Urinary bladder (tissue), 4 donors: ENCODE data around the gene NKAIN2. TPM values are rescaled to one million over a fixed set of nuclear protein-coding genes. Genes with fewer than 3 reads are reported as not detected.
"Not testable (repeated sequence)": the region's sequence is repeated elsewhere in the genome, so short reads cannot be mapped to it uniquely, and the experiment has no call there.

Experiments
- DNase-seq: peaks from one replicate; pipeline ENCODE4 v3.0.0-alpha.2; 2015; ENCODE audit errors: extremely low spot score
- H3K27ac ChIP-seq: one replicate; pipeline ENCODE4 v1.5.1; 2013; ENCODE audit warnings: low read depth, mild to moderate bottlenecking, moderate library complexity
- H3K36me3 ChIP-seq: one replicate; pipeline ENCODE4 v1.6.1; 2013; ENCODE audit warnings: mild to moderate bottlenecking, moderate library complexity; ENCODE audit not compliant: insufficient read depth
- H3K4me1 ChIP-seq: one replicate; pipeline ENCODE4 v1.6.1; 2013; ENCODE audit warnings: mild to moderate bottlenecking, moderate library complexity; ENCODE audit not compliant: insufficient read depth
- H3K4me3 ChIP-seq: one replicate; pipeline ENCODE4 v1.5.1; 2013; ENCODE audit warnings: low read depth, low read length
- WGBS: extraction: QIAGEN DNeasy Blood & Tissue Kit; methylation state at CpG from one replicate; pipeline ENCODE4 v1.1.7; 2013; 5-methylcytosine and 5-hydroxymethylcytosine counted together
- polyA plus RNA-seq: library from polyadenylated mRNA; stranded (reverse); fragments of 200-250 nt; gene quantifications from one replicate; pipeline ENCODE4 v1.2.3, GENCODE V29; 2013
- total RNA-seq: library from RNA; depleted of rRNA; stranded (reverse); fragments of >200 nt; gene quantifications from one replicate; pipeline ENCODE4 v1.2.3, GENCODE V29; 2014
- donor health status: healthy with polysubstance abuse.
- donor health status: healthy.

Gene NKAIN2
- total and polyA plus RNA-seq, 2 donors = 0.24 to 1.7 TPM

DNA sequence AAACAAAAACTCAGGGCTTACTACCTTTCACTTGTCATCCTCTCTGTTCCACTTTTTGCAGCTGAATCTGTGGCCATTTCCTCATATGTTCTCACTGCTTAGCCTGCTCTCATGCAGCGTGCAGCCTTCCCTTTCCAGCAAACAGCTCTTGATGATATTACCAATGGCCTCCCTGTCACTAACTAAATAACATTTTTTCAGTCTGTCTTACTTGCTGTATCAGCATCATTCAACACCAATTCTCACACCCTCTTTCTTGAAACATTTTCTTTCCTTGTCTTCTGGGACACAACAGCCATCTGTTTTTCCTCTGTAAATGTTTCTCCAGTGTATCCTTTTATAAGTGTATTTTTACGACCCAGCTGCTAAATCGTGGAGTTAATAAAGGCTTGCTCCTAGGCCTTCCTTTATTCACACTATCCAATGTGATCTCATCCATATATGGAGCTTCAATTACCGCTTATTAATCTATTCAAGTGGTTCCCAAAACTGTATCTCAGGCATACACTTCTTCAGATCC is 634.9 kb downstream of the NKAIN2 start:
- H3K36me3 ChIP-seq = no peaks in the 10 kb centered on the region
- no peaks in the 10 kb centered on the region for H3K4me1 ChIP-seq
- H3K27ac ChIP-seq = no peak overlapping the region
- WGBS = 51% methylated on average over 4 of the region's 4 CpGs
- DNase-seq = no peak
- no peak overlapping the region for H3K4me3 ChIP-seq

GRCh38 chr6:124441450-124441849 is 637.8 kb downstream of the NKAIN2 start:
- 90% methylated on average over 3 of the region's 3 CpGs for WGBS
- no peak for DNase-seq
- Histone ChIP-seq H3K4me1 (no peaks in the 10 kb centered on the region), H3K4me3 (no peak overlapping the region), H3K27ac (no peak overlapping the region), H3K36me3 (no peaks in the 10 kb centered on the region)

- no peaks in the 10 kb centered on the region for H3K4me1 ChIP-seq
- H3K27ac ChIP-seq = no peak overlapping the region
- H3K36me3 ChIP-seq = no peaks in the 10 kb centered on the region
- H3K4me3 ChIP-seq = no peak overlapping the region
- DNase-seq = no peak
- WGBS = 49% methylated on average over 2 of the region's 2 CpGs
Observed at GRCh38 chr6:124443541-124443940, 639.9 kb downstream of the NKAIN2 start.

DNA sequence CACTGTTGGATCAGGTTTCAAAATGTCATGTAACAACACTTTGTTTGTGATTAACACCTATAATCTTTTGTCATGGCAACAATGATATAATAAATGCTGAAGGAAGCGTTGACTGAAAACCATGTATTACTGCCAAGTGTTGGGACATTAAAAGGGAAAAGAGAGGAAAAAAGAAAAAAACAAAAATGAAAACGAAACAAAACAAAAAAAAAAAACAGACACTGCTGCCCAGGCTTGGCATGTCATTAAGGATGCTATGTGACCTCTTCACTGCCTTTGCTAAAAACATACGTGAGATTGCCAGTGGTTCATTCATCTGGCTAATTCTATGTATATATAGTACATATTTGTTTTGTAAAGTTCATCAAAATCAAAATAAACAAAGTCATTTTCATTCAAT is 641.9 kb downstream of the NKAIN2 start:
- WGBS = 68% methylated on average over 3 of the region's 3 CpGs
- no peak overlapping the region for H3K4me3 ChIP-seq
- DNase-seq = no peak
- H3K4me1 ChIP-seq = no peaks in the 10 kb centered on the region
- no peaks in the 10 kb centered on the region for H3K36me3 ChIP-seq
- no peak overlapping the region for H3K27ac ChIP-seq

DNA sequence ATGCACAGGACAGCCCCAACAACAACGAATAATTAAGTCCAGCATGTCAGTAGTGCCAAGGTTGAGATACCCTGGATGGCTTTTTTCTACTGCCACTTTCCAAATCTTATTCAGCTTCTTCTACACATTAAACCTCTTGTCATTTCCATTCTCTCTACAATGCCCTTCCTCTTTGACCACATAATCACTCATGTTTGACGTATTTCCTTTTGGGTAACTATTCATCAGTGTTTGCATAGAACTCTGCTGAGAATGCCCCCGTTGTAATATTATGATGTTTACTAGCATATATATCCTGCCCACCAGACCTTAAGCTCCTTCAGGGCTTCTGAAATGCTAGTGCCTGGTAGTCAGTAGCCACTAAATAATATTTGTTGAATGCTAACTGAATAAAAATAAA is 643.3 kb downstream of the NKAIN2 start:
- H3K36me3 ChIP-seq = no peaks in the 10 kb centered on the region
- no peaks in the 10 kb centered on the region for H3K4me1 ChIP-seq
- 80% methylated on average over 3 of the region's 3 CpGs for WGBS
- no peak overlapping the region for H3K4me3 ChIP-seq
- no peak overlapping the region for H3K27ac ChIP-seq
- DNase-seq = no peak

DNA sequence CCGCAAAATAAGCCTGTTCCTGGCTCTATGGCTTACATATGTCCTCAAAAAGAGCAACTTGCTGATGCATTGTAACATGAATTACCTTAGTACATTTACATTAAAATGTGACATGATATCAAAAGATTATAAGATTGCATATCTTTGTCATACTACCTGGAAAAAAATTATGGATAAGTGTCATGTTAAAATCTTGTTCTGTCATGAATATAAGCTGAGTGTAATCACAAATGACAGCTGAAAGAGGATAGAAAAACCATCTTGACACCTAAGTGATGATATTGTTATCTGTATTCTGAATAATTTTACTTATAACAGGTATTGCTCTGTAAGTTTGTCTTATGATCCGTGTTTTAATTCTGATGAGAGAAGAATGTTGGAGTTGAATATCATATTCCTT is 655.6 kb downstream of the NKAIN2 start:
- no peak for DNase-seq
- Histone ChIP-seq H3K4me3 (no peak overlapping the region), H3K36me3 (no peaks in the 10 kb centered on the region), H3K4me1 (no peaks in the 10 kb centered on the region), H3K27ac (no peak overlapping the region)
- WGBS = 97% methylated on average over 2 of the region's 2 CpGs

GRCh38 chr6:124462750-124463149 is 659.1 kb downstream of the NKAIN2 start:
- Histone ChIP-seq H3K36me3 (no peaks in the 10 kb centered on the region), H3K27ac (no peak overlapping the region), H3K4me1 (no peaks in the 10 kb centered on the region), H3K4me3 (no peak overlapping the region)
- WGBS = 82% methylated on average over 3 of the region's 3 CpGs
- DNase-seq = no peak

GRCh38 chr6:124463271-124463670 is 659.6 kb downstream of the NKAIN2 start:
- H3K4me1 ChIP-seq = no peaks in the 10 kb centered on the region
- no peak overlapping the region for H3K27ac ChIP-seq
- no peak for DNase-seq
- H3K4me3 ChIP-seq = no peak overlapping the region
- 80% methylated on average over 3 of the region's 3 CpGs for WGBS
- H3K36me3 ChIP-seq = no peaks in the 10 kb centered on the region

GRCh38 chr6:124464600-124464999 is 660.9 kb downstream of the NKAIN2 start:
- not testable (repeated sequence) for H3K27ac ChIP-seq, DNase-seq, H3K36me3 ChIP-seq, H3K4me1 ChIP-seq, H3K4me3 ChIP-seq
- 93% methylated on average over 2 of the region's 2 CpGs for WGBS

GRCh38 chr6:124466949-124467348 is 663.3 kb downstream of the NKAIN2 start:
- H3K36me3 ChIP-seq = no peaks in the 10 kb centered on the region
- H3K4me1 ChIP-seq = no peaks in the 10 kb centered on the region
- WGBS = 71% methylated on average over 2 of the region's 2 CpGs
- no peak for DNase-seq
- H3K4me3 ChIP-seq = no peak overlapping the region
- H3K27ac ChIP-seq = no peak overlapping the region

- Histone ChIP-seq H3K4me3 (no peak overlapping the region), H3K36me3 (no peaks in the 10 kb centered on the region), H3K4me1 (no peaks in the 10 kb centered on the region), H3K27ac (no peak overlapping the region)
- DNase-seq = no peak
- WGBS = 41% methylated on average over 1 of the region's 1 CpG
Observed at GRCh38 chr6:124467366-124467765, 663.7 kb downstream of the NKAIN2 start.

DNA sequence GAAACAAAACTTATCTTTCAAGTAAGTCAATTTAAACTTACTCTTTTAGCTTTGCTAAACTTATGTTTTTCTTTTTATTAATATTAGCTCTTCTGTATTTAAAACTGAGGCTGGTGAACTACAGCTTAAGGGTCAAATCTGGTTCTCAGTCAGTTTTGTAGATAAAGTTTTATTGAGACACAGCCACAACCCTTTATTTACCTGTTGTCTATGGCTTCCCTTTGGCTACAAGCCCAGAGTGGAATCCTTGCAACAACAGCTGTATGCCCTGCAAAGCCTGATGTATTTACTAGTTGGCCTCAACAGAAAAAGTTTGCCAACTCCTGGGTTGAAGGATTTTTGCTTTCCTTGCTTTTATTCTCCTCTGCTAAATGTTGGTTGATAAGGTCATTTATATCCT is 667.1 kb downstream of the NKAIN2 start:
- H3K4me1 ChIP-seq = no peaks in the 10 kb centered on the region
- no peak for DNase-seq
- H3K36me3 ChIP-seq = no peaks in the 10 kb centered on the region
- H3K4me3 ChIP-seq = no peak overlapping the region
- H3K27ac ChIP-seq = no peak overlapping the region

DNA sequence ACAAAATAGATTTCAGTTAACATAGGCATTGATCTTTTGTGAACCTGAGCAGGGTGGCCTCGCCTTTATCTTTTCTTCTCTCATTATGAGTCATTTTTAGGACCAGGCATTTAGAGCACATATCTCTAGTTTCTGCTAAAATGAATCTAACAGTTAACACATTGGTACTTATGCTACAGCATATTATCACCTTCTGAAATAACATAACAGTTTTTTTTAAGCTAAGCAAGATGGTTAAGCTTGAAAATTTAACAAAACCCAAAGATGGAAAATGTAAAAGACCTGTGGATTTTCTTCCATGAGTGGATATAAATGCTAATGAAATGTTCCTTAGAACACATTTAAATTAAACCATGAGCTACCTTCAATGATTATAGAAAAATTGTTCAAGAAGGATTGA is 671.5 kb downstream of the NKAIN2 start:
- Histone ChIP-seq H3K27ac (no peak overlapping the region), H3K4me3 (no peak overlapping the region), H3K4me1 (no peaks in the 10 kb centered on the region), H3K36me3 (no peaks in the 10 kb centered on the region)
- no peak for DNase-seq
- 83% methylated on average over 1 of the region's 1 CpG for WGBS

DNA sequence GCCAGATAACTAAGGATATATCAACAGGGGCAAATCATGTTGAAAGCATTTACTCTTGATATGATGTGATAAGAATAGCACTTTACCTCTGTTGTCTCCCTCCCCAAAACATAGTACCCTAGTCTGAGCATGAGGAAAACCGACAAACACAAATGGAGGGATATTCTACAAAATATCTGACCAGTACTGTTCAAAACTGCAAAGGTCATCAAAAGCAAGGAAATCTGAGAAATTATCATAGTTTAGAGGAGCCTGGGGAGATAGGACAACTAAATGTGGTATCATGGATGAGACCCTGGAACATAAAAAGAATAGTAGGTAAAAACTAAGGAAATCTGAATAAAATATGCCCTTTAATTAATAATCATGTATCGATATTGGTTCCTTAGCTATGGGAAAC is 675.2 kb downstream of the NKAIN2 start:
- 97% methylated on average over 2 of the region's 2 CpGs for WGBS
- Histone ChIP-seq H3K4me3 (no peak overlapping the region), H3K27ac (no peak overlapping the region), H3K4me1 (no peaks in the 10 kb centered on the region), H3K36me3 (no peaks in the 10 kb centered on the region)
- DNase-seq = no peak

DNA sequence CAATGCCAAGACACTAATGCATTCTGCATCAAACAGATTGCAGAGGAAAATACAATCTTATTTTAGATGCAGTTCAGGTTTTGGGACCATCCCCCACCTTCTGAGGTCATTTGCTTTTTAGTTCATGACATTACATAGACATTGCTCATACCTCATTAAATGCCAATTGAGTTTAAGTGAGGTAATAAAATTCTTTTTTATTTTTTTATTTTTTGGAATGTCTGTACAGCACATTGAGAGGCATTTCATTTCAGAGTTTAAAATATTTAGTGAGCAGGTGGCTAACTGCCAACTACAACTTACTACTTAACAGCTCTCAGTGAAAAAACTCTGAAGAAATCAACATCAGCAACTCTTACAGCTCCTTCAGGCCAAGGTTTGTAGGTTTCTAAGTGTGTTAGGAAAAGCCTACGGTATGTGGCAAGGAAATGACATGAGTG is 676.3 kb downstream of the NKAIN2 start:
- Histone ChIP-seq H3K4me3 (no peak overlapping the region), H3K27ac (no peak overlapping the region), H3K4me1 (no peaks in the 10 kb centered on the region), H3K36me3 (no peaks in the 10 kb centered on the region)
- no peak for DNase-seq
- WGBS = 66% methylated on average over 1 of the region's 1 CpG
